ENCODE measurements around the gene TMEM131L.
"Not testable (repeated sequence)": the region's sequence is repeated elsewhere in the genome, so short reads cannot be mapped to it uniquely, and the experiment has no call there.

The TMEM131L gene

GRCh38 chr4:153448003-153448731 is 18.0 kb upstream of the TMEM131L start:
- no peak for DNase-seq

GRCh38 chr4:153449338-153449737 is 16.8 kb upstream of the TMEM131L start:
- DNase-seq: no peak

GRCh38 chr4:153450544-153450917 is 15.6 kb upstream of the TMEM131L start:
- no peak for DNase-seq

GRCh38 chr4:153451145-153451544 is 15.0 kb upstream of the TMEM131L start:
- DNase-seq: not testable (repeated sequence)

- DNase-seq: no peak
These were observed 14.1 kb upstream of the TMEM131L start for GRCh38 chr4:153451911-153452657.

- DNase-seq: no peak
These were observed 13.3 kb upstream of the TMEM131L start for GRCh38 chr4:153452658-153453378.

- DNase-seq: no peak
These were observed 12.8 kb upstream of the TMEM131L start for GRCh38 chr4:153453402-153453801.

GRCh38 chr4:153458969-153459368 is 7.2 kb upstream of the TMEM131L start:
- DNase-seq: no peak

GRCh38 chr4:153461549-153461948 is 4.6 kb upstream of the TMEM131L start:
- DNase-seq: not testable (repeated sequence)

GRCh38 chr4:153464068-153464467 is 2.1 kb upstream of the TMEM131L start:
- DNase-seq: no peak

GRCh38 chr4:153465140-153465539 is 1.0 kb upstream of the TMEM131L start:
- no peak for DNase-seq

- no peak for DNase-seq
These were observed 512 bp upstream of the TMEM131L start for GRCh38 chr4:153465615-153466080.

GRCh38 chr4:153466949-153467896 is 1.1 kb downstream of the TMEM131L start:
- no peak for DNase-seq

GRCh38 chr4:153467897-153468262 is 1.7 kb downstream of the TMEM131L start:
- no peak for DNase-seq

- DNase-seq: no peak
These were observed 2.4 kb downstream of the TMEM131L start for GRCh38 chr4:153468587-153468986.

GRCh38 chr4:153469031-153469430 is 2.9 kb downstream of the TMEM131L start:
- no peak for DNase-seq

- DNase-seq: not testable (repeated sequence)
These were observed 5.0 kb downstream of the TMEM131L start for GRCh38 chr4:153471071-153471697.

- no peak for DNase-seq
These were observed 5.5 kb downstream of the TMEM131L start for GRCh38 chr4:153471698-153472093.

GRCh38 chr4:153472122-153473037 is 6.2 kb downstream of the TMEM131L start:
- no peak for DNase-seq

- no peak for DNase-seq
These were observed 8.1 kb downstream of the TMEM131L start for GRCh38 chr4:153474251-153474650.
